Lower lobe of right lung (tissue), 2 donors: Measurements from ENCODE around the gene ESYT2. TPM values are rescaled to one million over a fixed set of nuclear protein-coding genes. Genes with fewer than 3 reads are reported as not detected.
A peak's percentile ranks its signal among the peaks of the same experiment; 100 is the strongest.

ENCODE experiments used
- ATAC-seq, 2 donors: fragments of 200-7000 bp; cut with Tn5 transposase; one replicate each; pipeline ENCODE4 v1.9.1; 2020 to 2022; ENCODE audit warnings: mild to moderate bottlenecking in 2 of 2, moderate library complexity in 2 of 2
- DNase-seq: peaks from one replicate; pipeline ENCODE4 v3.0.0-alpha.2; 2020
- H3K27ac ChIP-seq: fragments of 200-600 bp; one replicate; pipeline ENCODE4 v1.8.0; 2022
- H3K27me3 ChIP-seq: fragments of 200-600 bp; one replicate; pipeline ENCODE4 v1.8.0; 2022; ENCODE audit warnings: low read depth
- H3K36me3 ChIP-seq: fragments of 200-600 bp; one replicate; pipeline ENCODE4 v1.8.0; 2022; ENCODE audit warnings: mild to moderate bottlenecking
- H3K4me1 ChIP-seq: fragments of 200-600 bp; one replicate; pipeline ENCODE4 v1.8.0; 2022
- H3K4me3 ChIP-seq: fragments of 200-600 bp; one replicate; pipeline ENCODE4 v1.8.0; 2022; ENCODE audit warnings: mild to moderate bottlenecking
- H3K9me3 ChIP-seq: fragments of 200-600 bp; one replicate; pipeline ENCODE4 v1.8.0; 2022
- intact Hi-C: fragments of 100-400 bp; cut with DNase I; formaldehyde crosslinking; loops from one replicate; pipeline ENCODE4 v1.11.0; 2022
- total RNA-seq: library from RNA; stranded (reverse); fragmentation: NEBNext Ultra II Directional; extraction: Animal tissue kit (Norgen Biotek cat#: 25700); gene quantifications from one replicate; pipeline ENCODE4 v1.2.1, GENCODE V29; 2021
- TF ChIP-seq, protein P1 (sequence below): fragments of 200-600 bp; IDR thresholded peaks from one replicate; pipeline ENCODE4 v1.8.0; 2022; ENCODE audit warnings: antibody characterized with exemption, mild to moderate bottlenecking
- donor health status: DM: no; HTN: yes; CAD: no; lungs with severe emphysema.

Gene ESYT2
- total RNA-seq, 1 donor from 2014 or later, result 55.5 TPM

DNA sequence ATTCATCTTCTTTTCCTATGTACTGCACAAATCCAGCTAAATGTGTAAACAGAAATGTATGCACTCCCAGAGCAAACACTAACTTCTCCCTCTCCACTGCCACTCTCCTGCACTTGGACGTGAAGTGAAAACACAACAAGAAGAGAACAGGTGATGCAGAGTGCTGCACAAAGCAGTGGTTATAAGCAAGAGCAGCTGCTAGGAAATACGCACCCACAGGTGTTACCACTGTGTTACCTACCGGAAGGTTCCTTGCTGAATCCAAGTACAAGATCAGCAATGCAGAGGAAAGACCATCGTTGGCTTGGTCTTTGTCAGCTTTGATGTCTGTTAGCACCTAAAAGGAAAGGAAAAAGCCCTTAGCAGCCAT, 70.1 kb downstream of the ESYT2 start:
- H3K4me3 ChIP-seq, result no peak overlapping the region
- H3K27ac ChIP-seq, result no peak overlapping the region
- DNase-seq (no peak), ATAC-seq (peak; percentile 53 to 56)
- intact Hi-C loops, result no loop called here
- H3K36me3 ChIP-seq, result peaks cover 94% of the 10 kb centered on the region
- H3K9me3 ChIP-seq, result no peaks in the 10 kb centered on the region
- H3K4me1 ChIP-seq, result peaks cover 5% of the 10 kb centered on the region
- H3K27me3 ChIP-seq, result no peaks in the 10 kb centered on the region
- TF ChIP-seq, protein P1, sequence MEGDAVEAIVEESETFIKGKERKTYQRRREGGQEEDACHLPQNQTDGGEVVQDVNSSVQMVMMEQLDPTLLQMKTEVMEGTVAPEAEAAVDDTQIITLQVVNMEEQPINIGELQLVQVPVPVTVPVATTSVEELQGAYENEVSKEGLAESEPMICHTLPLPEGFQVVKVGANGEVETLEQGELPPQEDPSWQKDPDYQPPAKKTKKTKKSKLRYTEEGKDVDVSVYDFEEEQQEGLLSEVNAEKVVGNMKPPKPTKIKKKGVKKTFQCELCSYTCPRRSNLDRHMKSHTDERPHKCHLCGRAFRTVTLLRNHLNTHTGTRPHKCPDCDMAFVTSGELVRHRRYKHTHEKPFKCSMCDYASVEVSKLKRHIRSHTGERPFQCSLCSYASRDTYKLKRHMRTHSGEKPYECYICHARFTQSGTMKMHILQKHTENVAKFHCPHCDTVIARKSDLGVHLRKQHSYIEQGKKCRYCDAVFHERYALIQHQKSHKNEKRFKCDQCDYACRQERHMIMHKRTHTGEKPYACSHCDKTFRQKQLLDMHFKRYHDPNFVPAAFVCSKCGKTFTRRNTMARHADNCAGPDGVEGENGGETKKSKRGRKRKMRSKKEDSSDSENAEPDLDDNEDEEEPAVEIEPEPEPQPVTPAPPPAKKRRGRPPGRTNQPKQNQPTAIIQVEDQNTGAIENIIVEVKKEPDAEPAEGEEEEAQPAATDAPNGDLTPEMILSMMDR, result no peak

DNA sequence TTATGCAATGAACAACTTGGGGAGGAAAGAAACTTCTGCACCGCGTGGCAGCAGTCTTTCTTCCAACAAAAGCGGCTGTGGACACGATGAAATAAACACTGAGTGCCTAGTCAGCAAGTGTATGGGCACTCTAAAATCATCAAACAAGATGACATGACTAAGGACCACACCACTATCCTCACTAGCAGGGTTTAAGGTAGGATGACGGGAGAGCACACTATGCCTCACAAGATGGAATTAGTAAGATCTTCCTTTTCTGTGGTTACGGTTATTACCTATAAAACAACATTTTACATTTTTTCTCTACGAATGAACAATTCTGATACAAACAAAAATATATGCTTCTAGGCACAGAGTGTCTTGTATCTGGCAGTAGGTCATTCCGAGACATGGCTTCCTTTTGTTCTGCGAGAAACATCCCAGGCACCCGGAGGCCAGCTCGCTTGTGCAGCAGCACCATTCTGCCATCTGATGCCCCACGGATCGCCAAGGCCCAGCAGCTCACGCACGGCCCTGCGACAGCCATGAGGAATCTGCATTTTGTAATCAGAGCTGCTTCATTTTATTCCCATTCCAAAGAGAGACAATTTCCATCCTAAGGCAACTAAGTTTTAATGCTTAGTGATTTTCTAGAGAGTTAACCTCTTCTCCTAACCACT, 70.6 kb downstream of the ESYT2 start:
- DNase-seq, result no peak
- Histone ChIP-seq H3K27ac (no peak overlapping the region), H3K36me3 (peaks cover 94% of the 10 kb centered on the region)

DNA sequence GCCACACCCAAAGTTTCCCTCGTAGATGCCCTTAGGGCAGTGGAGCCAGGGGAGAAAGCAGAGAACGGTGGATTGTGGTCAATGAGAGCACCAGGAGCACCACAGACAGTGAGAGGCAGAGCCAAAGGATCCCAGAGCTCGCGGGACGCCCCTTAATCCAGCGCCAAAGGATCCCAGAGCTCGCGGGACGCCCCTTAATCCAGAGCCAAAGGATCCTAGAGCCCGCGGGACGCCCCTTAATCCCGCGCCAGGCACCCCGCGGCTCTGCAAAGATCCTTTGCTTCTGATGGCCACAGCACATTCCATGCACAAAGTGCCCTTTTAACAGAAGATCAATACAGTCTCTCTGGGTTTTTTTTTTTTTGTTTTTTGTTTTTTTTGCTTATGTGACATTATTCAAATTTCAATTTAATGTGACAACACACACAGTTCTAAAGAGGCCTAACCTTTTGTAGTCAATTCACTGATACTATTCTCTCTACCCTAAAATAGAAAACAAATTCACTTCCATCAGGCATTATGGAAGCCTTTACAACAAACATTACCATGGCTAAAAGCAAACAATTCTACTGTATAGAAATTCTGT, 71.8 kb downstream of the ESYT2 start:
- intact Hi-C loops, result no loop called here
- ATAC-seq, result no peak
- H3K36me3 ChIP-seq, result peaks cover 92% of the 10 kb centered on the region

More for the DNA sequence above, 70.6 kb downstream of the ESYT2 start:
- ATAC-seq, result no peak
- intact Hi-C loops, result no loop called here
- Histone ChIP-seq H3K9me3 (no peaks in the 10 kb centered on the region), H3K4me1 (peaks cover 5% of the 10 kb centered on the region), H3K27me3 (no peaks in the 10 kb centered on the region), H3K4me3 (no peak overlapping the region)
- TF ChIP-seq, protein P1, result no peak

DNA sequence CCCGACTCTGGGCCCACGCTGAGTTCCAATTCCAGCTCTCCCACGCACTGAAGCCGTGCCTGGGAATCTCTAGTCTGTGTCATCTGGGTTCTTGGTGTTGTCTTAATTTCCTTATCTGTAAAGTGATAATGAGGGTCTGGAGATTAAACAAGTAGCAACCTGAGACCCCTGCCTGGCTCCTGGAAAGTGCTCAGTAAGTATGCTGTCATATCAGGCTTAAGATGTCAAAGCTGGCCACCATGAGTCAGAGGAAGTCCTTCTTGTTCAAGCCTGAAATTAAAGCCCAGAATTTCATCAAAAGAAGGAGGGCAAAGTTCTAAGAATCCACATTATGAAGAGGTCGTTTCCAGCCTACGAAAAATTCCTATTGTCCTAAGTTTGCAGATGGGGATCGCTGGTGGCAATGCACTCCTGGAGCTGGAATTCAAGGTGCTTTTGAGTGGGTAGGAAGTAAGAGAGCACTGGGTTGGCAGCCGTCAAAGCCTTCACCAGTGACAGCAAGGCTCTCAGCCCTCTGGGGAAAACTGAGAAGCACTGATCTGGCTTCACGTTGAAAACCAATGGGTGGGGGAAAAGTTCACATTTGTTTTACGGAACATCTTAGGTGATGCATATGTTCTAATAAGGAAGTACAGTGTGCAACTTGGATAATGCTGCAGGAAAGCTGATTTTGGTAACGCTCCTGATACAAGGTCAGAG, 74.4 kb downstream of the ESYT2 start:
- no peak overlapping the region for H3K4me3 ChIP-seq
- DNase-seq (no peak), ATAC-seq (no peak)
- peaks cover 5% of the 10 kb centered on the region for H3K4me1 ChIP-seq
- H3K36me3 ChIP-seq, result peaks cover 88% of the 10 kb centered on the region
- TF ChIP-seq, protein P1, result no peak
- intact Hi-C loops, result no loop called here
- no peak overlapping the region for H3K27ac ChIP-seq
- no peaks in the 10 kb centered on the region for H3K27me3 ChIP-seq
- H3K9me3 ChIP-seq, result no peaks in the 10 kb centered on the region

More for the DNA sequence above, 71.8 kb downstream of the ESYT2 start:
- Histone ChIP-seq H3K4me3 (no peak overlapping the region), H3K4me1 (peaks cover 5% of the 10 kb centered on the region), H3K27ac (no peak overlapping the region), H3K9me3 (no peaks in the 10 kb centered on the region), H3K27me3 (no peaks in the 10 kb centered on the region)
- TF ChIP-seq, protein P1, result no peak
- no peak for DNase-seq

DNA sequence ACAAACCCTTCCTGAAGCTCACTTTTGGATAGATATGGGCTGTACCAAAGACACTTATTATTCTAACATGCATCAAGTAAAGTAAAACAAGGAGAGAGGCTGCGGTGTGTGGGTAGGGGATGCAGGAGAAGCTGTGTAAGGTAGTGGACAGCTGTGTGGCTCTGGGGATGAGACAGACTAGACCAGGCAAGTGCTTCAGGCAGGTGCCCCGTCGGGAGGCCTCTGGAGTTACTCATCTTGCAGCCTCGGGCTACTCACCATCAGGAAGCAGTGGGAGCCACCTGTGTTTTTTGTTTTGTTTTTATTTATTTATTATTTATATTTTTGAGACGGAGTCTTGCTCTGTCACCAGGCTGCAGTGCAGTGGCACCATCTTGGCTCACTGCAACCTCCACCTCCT, 75.4 kb downstream of the ESYT2 start:
- TF ChIP-seq, protein P1, result no peak
- H3K36me3 ChIP-seq, result peaks cover 88% of the 10 kb centered on the region
- intact Hi-C loops, result no loop called here
- no peaks in the 10 kb centered on the region for H3K9me3 ChIP-seq
- ATAC-seq, result no peak
- no peak for DNase-seq
- H3K27me3 ChIP-seq, result no peaks in the 10 kb centered on the region
- H3K4me3 ChIP-seq, result no peak overlapping the region
- peaks cover 4% of the 10 kb centered on the region for H3K4me1 ChIP-seq
- no peak overlapping the region for H3K27ac ChIP-seq
